HG03354 (cell line): ENCODE data around the gene FRMD6.

ENCODE experiments used
- ATAC-seq: cut with Tn5 transposase; IDR thresholded peaks from one replicate; pipeline ENCODE4 v1.9.1; 2021; ENCODE audit warnings: mild to moderate bottlenecking; ENCODE audit not compliant: unreplicated experiment, poor library complexity, severe bottlenecking

Gene FRMD6

GRCh38 chr14:51661504-51661903 is 9.8 kb downstream of the FRMD6 start:
- ATAC-seq, result no peak

GRCh38 chr14:51663783-51664326 is 12.1 kb downstream of the FRMD6 start:
- ATAC-seq, result no peak

- no peak for ATAC-seq
These were observed 14.4 kb downstream of the FRMD6 start for GRCh38 chr14:51666070-51666469.

GRCh38 chr14:51666826-51667225 is 15.1 kb downstream of the FRMD6 start:
- ATAC-seq, result no peak

GRCh38 chr14:51668870-51669269 is 17.2 kb downstream of the FRMD6 start:
- no peak for ATAC-seq

GRCh38 chr14:51674294-51675002 is 22.7 kb downstream of the FRMD6 start:
- no peak for ATAC-seq

- no peak for ATAC-seq
These were observed 24.8 kb downstream of the FRMD6 start for GRCh38 chr14:51676549-51676948.

GRCh38 chr14:51677266-51677665 is 25.6 kb downstream of the FRMD6 start:
- no peak for ATAC-seq

GRCh38 chr14:51677738-51678137 is 26.0 kb downstream of the FRMD6 start:
- ATAC-seq, result no peak

GRCh38 chr14:51680031-51680430 is 28.3 kb downstream of the FRMD6 start:
- no peak for ATAC-seq

- ATAC-seq, result no peak
These were observed 29.7 kb downstream of the FRMD6 start for GRCh38 chr14:51681411-51681810.

- no peak for ATAC-seq
These were observed 30.7 kb downstream of the FRMD6 start for GRCh38 chr14:51682411-51682810.

GRCh38 chr14:51684760-51685159 is 33.0 kb downstream of the FRMD6 start:
- no peak for ATAC-seq

- no peak for ATAC-seq
These were observed 39.5 kb downstream of the FRMD6 start for GRCh38 chr14:51691176-51691575.

GRCh38 chr14:51692646-51693045 is 40.9 kb downstream of the FRMD6 start:
- no peak for ATAC-seq

- no peak for ATAC-seq
These were observed 46.1 kb downstream of the FRMD6 start for GRCh38 chr14:51697848-51698247.

- no peak for ATAC-seq
These were observed 50.2 kb downstream of the FRMD6 start for GRCh38 chr14:51701951-51702350.

GRCh38 chr14:51703787-51704186 is 52.1 kb downstream of the FRMD6 start:
- ATAC-seq, result no peak

- no peak for ATAC-seq
These were observed 52.8 kb downstream of the FRMD6 start for GRCh38 chr14:51704545-51704944.

- no peak for ATAC-seq
These were observed 55.6 kb downstream of the FRMD6 start for GRCh38 chr14:51707327-51707726.

GRCh38 chr14:51711505-51711904 is 59.8 kb downstream of the FRMD6 start:
- no peak for ATAC-seq

- ATAC-seq, result no peak
These were observed 63.5 kb downstream of the FRMD6 start for GRCh38 chr14:51715250-51715649.
